ENCODE results near the gene ZNF837. TPM values are rescaled to one million over a fixed set of nuclear protein-coding genes. Genes with fewer than 3 reads are reported as not detected.
A peak's percentile ranks its signal among the peaks of the same experiment; 100 is the strongest.

Gene ZNF837
- total and polyA plus RNA-seq, 2 of the 13 experiments (the other 11 are each of a cell fraction or from before 2014, with no cell fraction given) = 0.29 to 1.3 TPM

GRCh38 chr19:58380037-58380661 is 681 bp downstream of the ZNF837 start (continued):
- no peak for TF ChIP-seq IRF9 (CRISPR knock-in tag; IDR thresholded peaks at IDR 0.05; ENCODE audit: borderline replicate concordance)
- TF ChIP-seq GPN1 (CRISPR knock-in tag; IDR thresholded peaks at IDR 0.05; ENCODE audit: borderline replicate concordance) = no peak
- peak; percentile 15; the same call in 1 of the 2 replicates for TF ChIP-seq EED (CRISPR knock-in tag; IDR thresholded peaks at IDR 0.05)
- no peak for TF ChIP-seq TCF7 (IDR thresholded peaks at IDR 0.05; ENCODE audit: low read depth)
- TF ChIP-seq BCL6 (CRISPR knock-in tag; IDR thresholded peaks at IDR 0.05) = no peak
- TF ChIP-seq DNMT1 (CRISPR knock-in tag; IDR thresholded peaks at IDR 0.05) = no peak
- no peak for TF ChIP-seq E2F5 (CRISPR knock-in tag; conservative IDR thresholded peaks at IDR 0.05)
- no peak for TF ChIP-seq RARG (CRISPR knock-in tag; IDR thresholded peaks at IDR 0.05; ENCODE audit: low read depth)
- no peak for TF ChIP-seq ZNF280D (CRISPR knock-in tag; IDR thresholded peaks at IDR 0.05)
- TF ChIP-seq SYNCRIP (IDR thresholded peaks at IDR 0.05; ENCODE audit: insufficient read depth, low read depth, low read length) = no peak
- no peak for TF ChIP-seq ZNF850 (CRISPR knock-in tag; conservative IDR thresholded peaks at IDR 0.05)
- no peak for TF ChIP-seq ZNF337 (CRISPR knock-in tag; IDR thresholded peaks at IDR 0.05; ENCODE audit: borderline replicate concordance, low read depth)
- TF ChIP-seq ZNF598 (CRISPR knock-in tag; IDR thresholded peaks at IDR 0.05; ENCODE audit: borderline replicate concordance) = no peak
- peak; percentile 25; the same call in 1 of the 2 replicates for TF ChIP-seq HNF4G (IDR thresholded peaks at IDR 0.05; ENCODE audit: borderline replicate concordance, low read depth, low read length)
- TF ChIP-seq HNF4G (CRISPR knock-in tag; IDR thresholded peaks at IDR 0.05; ENCODE audit: borderline replicate concordance, low read depth) = no peak; the same call in 1 of the 2 replicates
- TF ChIP-seq ZFAT (CRISPR knock-in tag; conservative IDR thresholded peaks at IDR 0.05) = no peak
- no peak for TF ChIP-seq ZNF569 (CRISPR knock-in tag; IDR thresholded peaks at IDR 0.05; ENCODE audit: borderline replicate concordance)
- TF ChIP-seq RNF219 (CRISPR knock-in tag; IDR thresholded peaks at IDR 0.05) = peak; percentile 64; the same call in 1 of the 2 replicates
- no peak for TF ChIP-seq ZBTB26 (CRISPR knock-in tag; IDR thresholded peaks at IDR 0.05; ENCODE audit: borderline replicate concordance)
- TF ChIP-seq ZBTB21 (CRISPR knock-in tag; IDR thresholded peaks at IDR 0.05) = no peak
- peak; percentile 71 for TF ChIP-seq HNF4A (CRISPR knock-in tag; IDR thresholded peaks at IDR 0.05)
- no peak for TF ChIP-seq ZMYM4 (CRISPR knock-in tag; IDR thresholded peaks at IDR 0.05)
